H1 (cell line): ENCODE measurements around the gene ZNF358. TPM values are rescaled to one million over a fixed set of nuclear protein-coding genes. Genes with fewer than 3 reads are reported as not detected.

ENCODE experiments used
- CTCF ChIA-PET: fragments of 300-600 bp; sonication (Branson Sonifier 250); formaldehyde crosslinking; loops from one replicate; lab custom pipeline; 2021; ENCODE audit not compliant: partially characterized antibody; lab: Charles Lee
- POLR2A ChIA-PET: fragments of 300-600 bp; sonication (Branson Sonifier 250); formaldehyde crosslinking; loops from one replicate; lab custom pipeline; 2021; ENCODE audit warnings: inconsistent platforms; ENCODE audit not compliant: partially characterized antibody; lab: Charles Lee
- DNase-seq, 2 experiments: peaks; one replicate each; pipeline versions ENCODE4 v3.0.0 to v3.0.0-alpha.2; 2010 to 2022; ENCODE audit warnings: low spot score in 2 of 2, low read depth in 1 of 2, mixed read lengths in 1 of 2
- FAIRE-seq: peaks from 2 replicates; lab custom pipeline; 2011; peaks lifted over from hg19 to GRCh38; lab: Jason Lieb, UNC
- H2AFZ ChIP-seq: 2 replicates; pipeline ENCODE4 v1.8.1; 2012; ENCODE audit warnings: low read length, inconsistent platforms
- H2AK5ac ChIP-seq: 2 replicates; pipeline ENCODE4 v1.6.1; 2013; ENCODE audit warnings: low read depth, low read length
- H2BK120ac ChIP-seq: replicated peaks from 2 replicates; pipeline ENCODE3; 2013; ENCODE audit warnings: low read depth, low read length, inconsistent platforms
- H2BK12ac ChIP-seq: 2 replicates; pipeline ENCODE4 v1.6.1; 2013; ENCODE audit warnings: low read depth, low read length
- H2BK15ac ChIP-seq: 2 replicates; pipeline ENCODE4 v1.6.1; 2013; ENCODE audit warnings: low read length
- H2BK20ac ChIP-seq: 2 replicates; pipeline ENCODE4 v1.6.1; 2013; ENCODE audit warnings: low read length
- H2BK5ac ChIP-seq: 2 replicates; pipeline ENCODE4 v1.6.1; 2013; ENCODE audit warnings: low read depth, low read length
- H3K14ac ChIP-seq: 2 replicates; pipeline ENCODE4 v1.6.1; 2013; ENCODE audit warnings: inconsistent platforms; ENCODE audit not compliant: insufficient read length
- H3K18ac ChIP-seq: 2 replicates; pipeline ENCODE4 v1.6.1; 2013; ENCODE audit warnings: low read length; ENCODE audit errors: extremely low read depth
- H3K23ac ChIP-seq: 2 replicates; pipeline ENCODE4 v1.6.1; 2013; ENCODE audit warnings: inconsistent platforms; ENCODE audit not compliant: insufficient read length
- H3K23me2 ChIP-seq: 2 replicates; pipeline ENCODE4 v1.6.1; 2013; ENCODE audit warnings: low read depth, low read length
- H3K27ac ChIP-seq: 2 replicates; pipeline ENCODE4 v1.6.1; 2011; ENCODE audit warnings: low read depth, low read length, inconsistent platforms
- H3K27me3 ChIP-seq, 4 experiments: replicated peaks in 1 of 4; 1 replicate in 1 of 4; 2 replicates in 3 of 4; pipeline versions ENCODE4 v1.6.1 to v1.8.1; 2011 to 2013; ENCODE audit warnings: low read length in 3 of 4, mild to moderate bottlenecking in 3 of 4, inconsistent platforms in 2 of 4, mixed read lengths in 2 of 4, moderate library complexity in 1 of 4; ENCODE audit not compliant: control insufficient read depth in 3 of 4, insufficient read depth in 3 of 4; ENCODE audit errors: extremely low read depth in 1 of 4
- H3K36me3 ChIP-seq, 4 experiments: 2 replicates each; pipeline versions ENCODE4 v1.6.1 to v1.8.1; 2011 to 2013; ENCODE audit warnings: mild to moderate bottlenecking in 4 of 4, low read length in 3 of 4, moderate library complexity in 2 of 4, control low read depth in 1 of 4, inconsistent platforms in 1 of 4; ENCODE audit not compliant: insufficient read depth in 4 of 4, control insufficient read depth in 2 of 4
- H3K4ac ChIP-seq: replicated peaks from 2 replicates; pipeline ENCODE3; 2013; ENCODE audit warnings: low read length, low read depth, mixed read lengths, inconsistent platforms; ENCODE audit not compliant: insufficient read length
- H3K4me1 ChIP-seq, 4 experiments: replicated peaks in 1 of 4; 1 replicate in 1 of 4; 2 replicates in 3 of 4; pipeline versions ENCODE4 v1.6.1 to v1.8.1; 2011 to 2013; ENCODE audit warnings: low read length in 3 of 4, inconsistent platforms in 2 of 4, mixed read lengths in 1 of 4; ENCODE audit not compliant: insufficient read depth in 4 of 4, control insufficient read depth in 3 of 4
- H3K4me2 ChIP-seq, 2 experiments: 2 replicates each; pipeline versions ENCODE4 v1.6.1 to v1.8.1; 2011 to 2013; ENCODE audit warnings: low read depth in 2 of 2, low read length in 2 of 2, control low read depth in 1 of 2, inconsistent platforms in 1 of 2, mild to moderate bottlenecking in 1 of 2; ENCODE audit not compliant: insufficient read depth in 1 of 2
- H3K4me3 ChIP-seq, 4 experiments: fragments of 200-600, 300-600 bp in 1 of 4; sonication (generic), shearing (Covaris generic), sonication (Bioruptor Twin) in 1 of 4; 2 replicates each; pipeline versions ENCODE4 v1.5.1 to v1.8.1; 2011 to 2016; ENCODE audit warnings: low read length in 4 of 4, low read depth in 3 of 4, control low read depth in 2 of 4, inconsistent platforms in 2 of 4, mild to moderate bottlenecking in 2 of 4, mixed read lengths in 1 of 4, moderate library complexity in 1 of 4; ENCODE audit not compliant: insufficient read depth in 2 of 4; ENCODE audit errors: extremely low read depth in 1 of 4
- H3K56ac ChIP-seq: replicated peaks from 2 replicates; pipeline ENCODE3; 2013; ENCODE audit warnings: low read depth, mild to moderate bottlenecking, mixed read lengths, low read length, inconsistent platforms; ENCODE audit not compliant: insufficient read length
- H3K79me1 ChIP-seq: 2 replicates; pipeline ENCODE4 v1.6.1; 2013; ENCODE audit warnings: low read depth, low read length, control low read depth
- H3K79me2 ChIP-seq, 2 experiments: 2 replicates each; pipeline versions ENCODE4 v1.6.1 to v1.8.1; 2012 to 2013; ENCODE audit warnings: low read length in 2 of 2, mild to moderate bottlenecking in 2 of 2, inconsistent platforms in 1 of 2; ENCODE audit not compliant: insufficient read depth in 2 of 2, control insufficient read depth in 1 of 2
- H3K9ac ChIP-seq, 4 experiments: replicated peaks in 1 of 4; 1 replicate in 1 of 4; 2 replicates in 3 of 4; pipeline versions ENCODE4 v1.6.1 to v1.8.1; 2011 to 2013; ENCODE audit warnings: low read depth in 3 of 4, low read length in 3 of 4, control low read depth in 2 of 4, mild to moderate bottlenecking in 2 of 4, moderate library complexity in 2 of 4, inconsistent platforms in 1 of 4; ENCODE audit errors: extremely low read depth in 1 of 4
- H3K9me3 ChIP-seq, 2 experiments: 2 replicates each; pipeline versions ENCODE4 v1.6.1 to v1.8.1; 2012 to 2013; ENCODE audit warnings: mild to moderate bottlenecking in 2 of 2, moderate library complexity in 2 of 2, control low read depth in 1 of 2, inconsistent platforms in 1 of 2, low read depth in 1 of 2, low read length in 1 of 2, mixed read lengths in 1 of 2; ENCODE audit not compliant: insufficient read depth in 2 of 2
- H4K20me1 ChIP-seq, 2 experiments: replicated peaks in 1 of 2; 2 replicates each; pipeline versions ENCODE3 to v1.8.1; 2011 to 2013; ENCODE audit warnings: inconsistent platforms in 2 of 2, low read length in 2 of 2, mild to moderate bottlenecking in 1 of 2; ENCODE audit not compliant: insufficient read depth in 2 of 2, control insufficient read depth in 1 of 2
- H4K5ac ChIP-seq: 2 replicates; pipeline ENCODE4 v1.6.1; 2013; ENCODE audit warnings: low read length, low read depth, mixed read lengths, inconsistent platforms; ENCODE audit not compliant: insufficient read length
- H4K8ac ChIP-seq: 2 replicates; pipeline ENCODE4 v1.8.0; 2013; ENCODE audit warnings: mild to moderate bottlenecking, moderate library complexity, low read length, inconsistent platforms; ENCODE audit not compliant: insufficient read depth; ENCODE audit errors: extremely low read depth
- H4K91ac ChIP-seq: replicated peaks from 2 replicates; pipeline ENCODE3; 2013; ENCODE audit warnings: low read length, mixed read lengths, inconsistent platforms; ENCODE audit not compliant: insufficient read length
- EP300 ChIP-seq, 2 experiments: IDR thresholded peaks; 1 replicate in 1 of 2; 2 replicates in 1 of 2; pipeline ENCODE4 v1.6.1; 2011 to 2012; ENCODE audit warnings: low read depth in 2 of 2, low read length in 2 of 2, mild to moderate bottlenecking in 2 of 2, borderline replicate concordance in 1 of 2, inconsistent platforms in 1 of 2, moderate library complexity in 1 of 2
- WGBS, 2 experiments: shearing (Covaris generic) in 1 of 2; methylation state at CpG; one replicate each; pipeline versions ENCODE4 v1.1.6 to v1.1.7; 2013 to 2015; ENCODE audit warnings: low lambda C conversion rate in 2 of 2, mixed read lengths in 2 of 2, inconsistent platforms in 1 of 2, low coverage in 1 of 2, missing lambda C conversion rate in 1 of 2; ENCODE audit not compliant: insufficient replicate concordance in 2 of 2, insufficient coverage in 1 of 2, insufficient read length in 1 of 2; ENCODE audit errors: extremely low coverage in 1 of 2, missing lambda C conversion rate in 1 of 2; 5-methylcytosine and 5-hydroxymethylcytosine counted together
- polyA plus RNA-seq, 7 experiments: library from polyadenylated mRNA; depleted of rRNA in 3 of 7; stranded (reverse) in 5 of 7; unstranded in 2 of 7; fragments of >200 nt in 5 of 7; fragments of 200-250 nt in 2 of 7; gene quantifications; 1 replicate in 5 of 7; 2 replicates in 1 of 7; 4 replicates in 1 of 7; pipeline versions ENCODE4 v1.2.1 to v1.2.3, GENCODE V29; 2011 to 2013; ENCODE audit warnings: missing spikeins in 2 of 7, mixed read lengths in 2 of 7
- total RNA-seq: library from RNA; stranded (reverse); fragmentation: NEBNext Ultra II Directional; extraction: Animal tissue kit (Norgen Biotek cat#: 25700); gene quantifications from 2 replicates; pipeline ENCODE4 v1.2.1, GENCODE V29; 2021

The ZNF358 gene
- total and polyA plus RNA-seq, 2 of the 8 experiments (the other 6 are each of a cell fraction or from before 2014, with no cell fraction given) = 40.0 to 60.3 TPM

GRCh38 chr19:7478843-7479227 is 37.1 kb upstream of the ZNF358 start:
- H3K4me1 ChIP-seq = peaks cover 0 to 15% (median 12%) of the 10 kb centered on the region in 4 experiments; a peak in 5 of 7 replicates
- FAIRE-seq (no peak), DNase-seq (no peak)
- peaks cover 0 to 2% (median 0%) of the 10 kb centered on the region in 4 experiments; a peak in 3 of 7 replicates for H3K27me3 ChIP-seq
- H2BK5ac ChIP-seq = no peak overlapping the region
- ChIA-PET CTCF (interaction anchor here (1.9 kb wide), 1 partner anchor 17 kb away, joined by 4 read pairs; no protein-coding TSS in a partner anchor), POLR2A (interaction anchor here (0.6 kb wide), 1 partner anchor 79 kb away, joined by 4 read pairs; no protein-coding TSS in a partner anchor)
- H3K79me1 ChIP-seq = no peaks in the 10 kb centered on the region
- H3K79me2 ChIP-seq = no peaks in the 10 kb centered on the region
- H2AFZ ChIP-seq = no peak overlapping the region
- H4K5ac ChIP-seq = no peak overlapping the region
- no peaks in the 10 kb centered on the region for H3K36me3 ChIP-seq
- no peak overlapping the region for H4K91ac ChIP-seq
- no peak overlapping the region for H3K9ac ChIP-seq
- H4K8ac ChIP-seq = no peak overlapping the region
- no peak overlapping the region for H3K56ac ChIP-seq
- H2BK12ac ChIP-seq = no peak overlapping the region
- no peak overlapping the region for H3K18ac ChIP-seq
- H4K20me1 ChIP-seq = no peaks in the 10 kb centered on the region
- no peak overlapping the region for H3K14ac ChIP-seq
- H3K23ac ChIP-seq = no peak overlapping the region
- H3K27ac ChIP-seq = no peak overlapping the region
- 87% methylated on average over 8 of the region's 9 CpGs; no CpG with 5 or more reads in 1 of the 2 experiments for WGBS, 2 experiments
- H2BK15ac ChIP-seq = no peak overlapping the region
- H2BK120ac ChIP-seq = no peak overlapping the region
- H2AK5ac ChIP-seq = no peak overlapping the region
- no peak overlapping the region for H3K4me2 ChIP-seq
- no peak overlapping the region for H3K4ac ChIP-seq
- H3K4me3 ChIP-seq = no peak overlapping the region
- H3K23me2 ChIP-seq = no peaks in the 10 kb centered on the region; the same call in 1 of the 2 replicates
- H3K9me3 ChIP-seq = no peaks in the 10 kb centered on the region
- no peak overlapping the region for H2BK20ac ChIP-seq
- TF ChIP-seq EP300 (IDR thresholded peaks at IDR 0.05; ENCODE audit: borderline replicate concordance in 1 of 2, low read depth in 2 of 2, low read length in 2 of 2) = no peak
